ENCODE results near the gene ELOVL1. TPM values are rescaled to one million over a fixed set of nuclear protein-coding genes. Genes with fewer than 3 reads are reported as not detected.

The ELOVL1 gene
- polyA plus RNA-seq, 1 donor, result 68.7 TPM

- WGBS (ENCODE audit: insufficient coverage, low lambda C conversion rate), result no CpG with 5 or more reads among the region's 6 CpGs
- H3K36me3 ChIP-seq (ENCODE audit: control insufficient read depth, insufficient read depth, low read length), result peaks cover 20% of the 10 kb centered on the region
- H3K4me1 ChIP-seq (ENCODE audit: control insufficient read depth, insufficient read depth, low read length), result peaks cover 38% of the 10 kb centered on the region
- H3K27ac ChIP-seq (ENCODE audit: low read length), result peak overlapping the region; percentile 88
- DNase-seq, result no peak
- H3K27me3 ChIP-seq (ENCODE audit: control insufficient read depth, insufficient read depth, low read length), result no peaks in the 10 kb centered on the region
- H3K4me3 ChIP-seq (ENCODE audit: low read length), result peak overlapping the region; percentile 69
- H3K9me3 ChIP-seq (ENCODE audit: control insufficient read depth, low read depth, low read length), result no peaks in the 10 kb centered on the region
Observed at GRCh38 chr1:43368646-43369020, 822 bp upstream of the ELOVL1 start.

- Histone ChIP-seq H3K27me3 (ENCODE audit: control insufficient read depth, insufficient read depth, low read length) (no peaks in the 10 kb centered on the region), H3K9me3 (ENCODE audit: control insufficient read depth, low read depth, low read length) (no peaks in the 10 kb centered on the region), H3K4me3 (ENCODE audit: low read length) (peak overlapping the region; percentile 68), H3K27ac (ENCODE audit: low read length) (peak overlapping the region; percentile 81), H3K4me1 (ENCODE audit: control insufficient read depth, insufficient read depth, low read length) (peaks cover 42% of the 10 kb centered on the region), H3K36me3 (ENCODE audit: control insufficient read depth, insufficient read depth, low read length) (peaks cover 30% of the 10 kb centered on the region)
- DNase-seq, result peak in 1 of 2 donors; percentile 68
- no CpG with 5 or more reads among the region's 48 CpGs for WGBS (ENCODE audit: insufficient coverage, low lambda C conversion rate)
Observed at GRCh38 chr1:43367026-43367903, 546 bp downstream of the ELOVL1 start.

DNA sequence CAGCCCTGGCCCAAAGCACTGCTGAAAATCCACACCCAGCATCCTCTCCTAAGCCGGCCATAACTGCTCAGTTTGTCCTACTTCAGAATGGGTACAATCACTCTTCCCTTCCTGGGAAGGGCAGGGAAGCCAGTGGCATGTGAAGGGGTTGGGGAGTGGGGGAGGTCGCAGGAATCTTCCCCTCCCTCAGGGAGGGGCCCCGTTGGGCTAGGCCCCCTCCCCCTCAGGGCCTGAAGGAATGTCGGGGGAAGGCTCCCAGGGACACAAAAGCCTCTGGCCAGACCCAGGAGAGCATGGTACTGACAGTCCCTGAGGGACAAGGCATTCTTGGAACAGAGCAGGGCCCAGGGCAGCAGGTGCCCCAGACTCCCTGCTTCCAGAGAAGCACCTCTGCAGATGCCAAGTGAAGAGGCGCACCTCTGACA is 1.2 kb downstream of the ELOVL1 start:
- Histone ChIP-seq H3K4me3 (ENCODE audit: low read length) (peak overlapping the region; percentile 68), H3K4me1 (ENCODE audit: control insufficient read depth, insufficient read depth, low read length) (peaks cover 42% of the 10 kb centered on the region)
- DNase-seq, result no peak

GRCh38 chr1:43366179-43366578 is 1.6 kb downstream of the ELOVL1 start:
- WGBS (ENCODE audit: insufficient coverage, low lambda C conversion rate), result no CpG with 5 or more reads among the region's 11 CpGs

More for the DNA sequence above, 1.2 kb downstream of the ELOVL1 start:
- Histone ChIP-seq H3K27ac (ENCODE audit: low read length) (peak overlapping the region; percentile 81), H3K9me3 (ENCODE audit: control insufficient read depth, low read depth, low read length) (no peaks in the 10 kb centered on the region), H3K36me3 (ENCODE audit: control insufficient read depth, insufficient read depth, low read length) (peaks cover 37% of the 10 kb centered on the region), H3K27me3 (ENCODE audit: control insufficient read depth, insufficient read depth, low read length) (no peaks in the 10 kb centered on the region)
- WGBS (ENCODE audit: insufficient coverage, low lambda C conversion rate), result no CpG with 5 or more reads among the region's 5 CpGs

GRCh38 chr1:43365678-43366077 is 2.1 kb downstream of the ELOVL1 start:
- DNase-seq, result no peak
- Histone ChIP-seq H3K4me3 (ENCODE audit: low read length) (no peak overlapping the region), H3K9me3 (ENCODE audit: control insufficient read depth, low read depth, low read length) (no peaks in the 10 kb centered on the region), H3K4me1 (ENCODE audit: control insufficient read depth, insufficient read depth, low read length) (peaks cover 42% of the 10 kb centered on the region), H3K36me3 (ENCODE audit: control insufficient read depth, insufficient read depth, low read length) (peaks cover 46% of the 10 kb centered on the region), H3K27me3 (ENCODE audit: control insufficient read depth, insufficient read depth, low read length) (no peaks in the 10 kb centered on the region), H3K27ac (ENCODE audit: low read length) (peak overlapping the region; percentile 81)
- WGBS (ENCODE audit: insufficient coverage, low lambda C conversion rate), result 75% methylated on average over 2 of the region's 2 CpGs

More at GRCh38 chr1:43366179-43366578, 1.6 kb downstream of the ELOVL1 start:
- peaks cover 42% of the 10 kb centered on the region for H3K4me1 ChIP-seq (ENCODE audit: control insufficient read depth, insufficient read depth, low read length)
- peaks cover 41% of the 10 kb centered on the region for H3K36me3 ChIP-seq (ENCODE audit: control insufficient read depth, insufficient read depth, low read length)
- no peaks in the 10 kb centered on the region for H3K9me3 ChIP-seq (ENCODE audit: control insufficient read depth, low read depth, low read length)
- peak; percentile 70 to 86 for DNase-seq
- peak overlapping the region; percentile 68 for H3K4me3 ChIP-seq (ENCODE audit: low read length)
- no peaks in the 10 kb centered on the region for H3K27me3 ChIP-seq (ENCODE audit: control insufficient read depth, insufficient read depth, low read length)
- H3K27ac ChIP-seq (ENCODE audit: low read length), result peak overlapping the region; percentile 81

DNA sequence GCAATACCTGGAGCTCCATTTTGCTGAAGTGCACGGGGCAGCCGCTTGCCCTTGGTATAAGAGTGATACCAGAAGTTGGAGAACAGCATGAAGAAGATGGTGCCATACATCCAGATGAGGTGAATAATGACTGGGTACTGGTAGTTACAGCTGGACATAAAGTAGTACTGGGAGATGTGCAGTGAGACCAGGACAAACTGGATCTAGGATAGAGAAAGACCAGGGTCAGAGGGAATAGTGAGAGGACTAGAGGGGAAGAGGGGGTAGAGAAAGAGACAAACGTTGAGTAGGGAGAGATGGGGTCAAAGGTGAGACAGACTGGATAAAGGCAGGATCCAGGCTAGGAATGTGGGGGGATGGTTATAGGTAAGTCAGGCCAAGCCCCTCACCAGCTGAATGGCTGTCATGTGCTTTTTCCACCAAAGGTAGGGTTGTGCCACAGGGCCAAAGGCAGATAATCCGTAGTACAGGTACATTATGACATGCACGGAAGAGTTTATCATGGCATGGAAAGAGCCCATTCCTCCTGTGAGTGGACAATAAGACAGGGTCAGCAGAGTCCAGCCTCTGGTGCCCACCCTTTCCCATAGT is 3.8 kb downstream of the ELOVL1 start:
- Histone ChIP-seq H3K36me3 (ENCODE audit: control insufficient read depth, insufficient read depth, low read length) (peaks cover 48% of the 10 kb centered on the region), H3K4me1 (ENCODE audit: control insufficient read depth, insufficient read depth, low read length) (peaks cover 46% of the 10 kb centered on the region), H3K27ac (ENCODE audit: low read length) (no peak overlapping the region), H3K9me3 (ENCODE audit: control insufficient read depth, low read depth, low read length) (no peaks in the 10 kb centered on the region), H3K4me3 (ENCODE audit: low read length) (no peak overlapping the region), H3K27me3 (ENCODE audit: control insufficient read depth, insufficient read depth, low read length) (no peaks in the 10 kb centered on the region)
- DNase-seq, result no peak
- no CpG with 5 or more reads among the region's 5 CpGs for WGBS (ENCODE audit: insufficient coverage, low lambda C conversion rate)

- no peaks in the 10 kb centered on the region for H3K9me3 ChIP-seq (ENCODE audit: control insufficient read depth, low read depth, low read length)
- peak in 1 of 2 donors; percentile 61 for DNase-seq
- WGBS (ENCODE audit: insufficient coverage, low lambda C conversion rate), result no CpG with 5 or more reads among the region's 9 CpGs
- H3K4me3 ChIP-seq (ENCODE audit: low read length), result no peak overlapping the region
- H3K4me1 ChIP-seq (ENCODE audit: control insufficient read depth, insufficient read depth, low read length), result peaks cover 41% of the 10 kb centered on the region
- H3K36me3 ChIP-seq (ENCODE audit: control insufficient read depth, insufficient read depth, low read length), result peaks cover 48% of the 10 kb centered on the region
- no peaks in the 10 kb centered on the region for H3K27me3 ChIP-seq (ENCODE audit: control insufficient read depth, insufficient read depth, low read length)
- H3K27ac ChIP-seq (ENCODE audit: low read length), result no peak overlapping the region
Observed at GRCh38 chr1:43363283-43363934, 4.4 kb downstream of the ELOVL1 start.

DNA sequence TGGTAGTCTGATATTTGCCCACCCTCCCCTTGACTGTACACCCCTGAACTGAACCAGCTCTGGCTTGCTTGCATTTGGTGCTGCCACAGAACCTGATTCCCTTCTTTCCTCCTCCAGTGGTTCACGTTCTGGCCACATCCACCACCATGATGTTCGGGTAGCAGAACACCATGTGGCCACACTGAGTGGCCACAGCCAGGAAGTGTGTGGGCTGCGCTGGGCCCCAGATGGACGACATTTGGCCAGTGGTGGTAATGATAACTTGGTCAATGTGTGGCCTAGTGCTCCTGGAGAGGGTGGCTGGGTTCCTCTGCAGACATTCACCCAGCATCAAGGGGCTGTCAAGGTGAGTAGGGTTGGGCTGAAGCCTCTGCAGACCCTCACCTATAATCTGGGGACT is 7.2 kb downstream of the ELOVL1 start:
- H3K27ac ChIP-seq (ENCODE audit: low read length), result no peak overlapping the region
- no peak overlapping the region for H3K4me3 ChIP-seq (ENCODE audit: low read length)
- peaks cover 32% of the 10 kb centered on the region for H3K4me1 ChIP-seq (ENCODE audit: control insufficient read depth, insufficient read depth, low read length)
- H3K27me3 ChIP-seq (ENCODE audit: control insufficient read depth, insufficient read depth, low read length), result no peaks in the 10 kb centered on the region
- H3K36me3 ChIP-seq (ENCODE audit: control insufficient read depth, insufficient read depth, low read length), result peaks cover 47% of the 10 kb centered on the region
- no CpG with 5 or more reads among the region's 4 CpGs for WGBS (ENCODE audit: insufficient coverage, low lambda C conversion rate)
- no peaks in the 10 kb centered on the region for H3K9me3 ChIP-seq (ENCODE audit: control insufficient read depth, low read depth, low read length)
- DNase-seq, result no peak

DNA sequence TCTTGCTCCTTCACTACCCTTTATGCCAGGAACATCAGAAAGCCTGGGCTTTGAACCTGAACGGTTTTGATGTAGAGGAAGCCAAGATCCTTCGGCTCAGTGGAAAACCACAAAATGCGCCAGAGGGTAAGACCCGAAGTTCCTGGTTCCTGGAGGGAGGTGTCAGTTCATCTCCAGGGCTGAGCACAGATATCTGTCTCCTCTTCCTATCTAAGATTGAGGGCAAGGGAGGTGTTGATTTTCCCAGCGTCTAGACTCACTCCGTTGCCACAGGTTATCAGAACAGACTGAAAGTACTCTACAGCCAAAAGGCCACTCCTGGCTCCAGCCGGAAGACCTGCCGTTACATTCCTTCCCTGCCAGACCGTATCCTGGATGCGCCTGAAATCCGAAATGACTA is 8.1 kb downstream of the ELOVL1 start:
- Histone ChIP-seq H3K9me3 (ENCODE audit: control insufficient read depth, low read depth, low read length) (no peaks in the 10 kb centered on the region), H3K27me3 (ENCODE audit: control insufficient read depth, insufficient read depth, low read length) (no peaks in the 10 kb centered on the region), H3K4me3 (ENCODE audit: low read length) (peak overlapping the region; percentile 82), H3K36me3 (ENCODE audit: control insufficient read depth, insufficient read depth, low read length) (peaks cover 38% of the 10 kb centered on the region), H3K27ac (ENCODE audit: low read length) (no peak overlapping the region), H3K4me1 (ENCODE audit: control insufficient read depth, insufficient read depth, low read length) (peaks cover 28% of the 10 kb centered on the region)
- WGBS (ENCODE audit: insufficient coverage, low lambda C conversion rate), result 25% methylated on average over 2 of the region's 11 CpGs
- no peak for DNase-seq
